Skeletal muscle tissue (tissue), 4 donors: ENCODE results near the gene RAB36. TPM values are rescaled to one million over a fixed set of nuclear protein-coding genes. Genes with fewer than 3 reads are reported as not detected.

Source experiments
- H3K27ac ChIP-seq: one replicate; pipeline ENCODE4 v1.7.0; 2013; ENCODE audit warnings: mild to moderate bottlenecking, low read depth, low read length, inconsistent platforms
- H3K27me3 ChIP-seq, 3 donors: one replicate each; pipeline ENCODE4 v1.7.0; 2013; ENCODE audit warnings: low read length in 3 of 3; ENCODE audit not compliant: control insufficient read depth in 3 of 3, insufficient read depth in 3 of 3
- H3K36me3 ChIP-seq, 3 donors: one replicate each; pipeline ENCODE4 v1.7.0; 2013; ENCODE audit warnings: low read length in 3 of 3; ENCODE audit not compliant: control insufficient read depth in 3 of 3, insufficient read depth in 3 of 3
- H3K4me1 ChIP-seq, 3 donors: one replicate each; pipeline ENCODE4 v1.7.0; 2013; ENCODE audit warnings: low read length in 3 of 3, mild to moderate bottlenecking in 3 of 3; ENCODE audit not compliant: control insufficient read depth in 3 of 3, insufficient read depth in 3 of 3
- H3K4me3 ChIP-seq, 3 donors: one replicate each; pipeline ENCODE4 v1.7.0; 2013; ENCODE audit warnings: low read length in 3 of 3
- H3K9ac ChIP-seq, 3 donors: one replicate each; pipeline ENCODE4 v1.7.0; 2013; ENCODE audit warnings: low read length in 3 of 3, mild to moderate bottlenecking in 3 of 3, moderate library complexity in 2 of 3, low read depth in 1 of 3
- H3K9me3 ChIP-seq, 3 donors: one replicate each; pipeline ENCODE4 v1.7.0; 2013; ENCODE audit warnings: low read length in 3 of 3; ENCODE audit not compliant: control insufficient read depth in 3 of 3
- total RNA-seq: library from RNA; depleted of rRNA; stranded (reverse); fragments of >200 nt; gene quantifications from one replicate; pipeline ENCODE4 v1.2.3, GENCODE V29; 2014
- donor health status: Osteomylitis.

The RAB36 gene
- total RNA-seq, 1 donor from 2014 or later: 0.52 TPM

- Histone ChIP-seq H3K27ac (no peak overlapping the region), H3K9me3 (no peaks in the 10 kb centered on the region), H3K9ac (no peak overlapping the region), H3K4me3 (no peak overlapping the region), H3K36me3 (no peaks in the 10 kb centered on the region), H3K4me1 (peaks cover 0 to 21% (median 11%) of the 10 kb centered on the region in 3 donors), H3K27me3 (peaks cover 0 to 12% (median 8%) of the 10 kb centered on the region in 3 donors)
Observed at GRCh38 chr22:23114721-23115020, 30.6 kb upstream of the RAB36 start.

DNA sequence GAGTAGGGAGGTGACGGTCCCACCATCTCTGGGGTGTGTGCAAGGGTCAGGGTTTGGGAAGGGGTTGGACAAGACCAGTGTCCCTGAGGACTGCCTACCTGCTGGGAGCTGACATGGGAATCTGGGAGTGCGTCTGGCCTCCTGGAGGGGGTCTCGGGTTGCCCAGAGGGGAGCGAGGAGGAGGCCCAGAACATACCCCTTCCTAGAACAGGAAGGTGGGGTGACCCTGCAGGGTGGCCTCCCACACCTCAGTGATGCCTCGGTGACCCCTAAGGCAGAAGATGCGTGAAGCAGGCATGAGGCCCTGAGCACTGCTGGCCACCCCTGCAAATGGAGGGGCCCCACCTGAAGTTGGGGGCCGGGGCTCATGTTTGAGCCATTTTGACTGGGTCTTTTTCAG, 29.9 kb upstream of the RAB36 start:
- no peaks in the 10 kb centered on the region for H3K36me3 ChIP-seq
- H3K9ac ChIP-seq: no peak overlapping the region
- H3K4me1 ChIP-seq: peaks cover 0 to 19% (median 11%) of the 10 kb centered on the region in 3 donors
- H3K27me3 ChIP-seq: peaks cover 0 to 14% (median 12%) of the 10 kb centered on the region in 3 donors
- no peaks in the 10 kb centered on the region for H3K9me3 ChIP-seq
- H3K4me3 ChIP-seq: no peak overlapping the region
- H3K27ac ChIP-seq: no peak overlapping the region

GRCh38 chr22:23115825-23116494, 29.3 kb upstream of the RAB36 start:
- Histone ChIP-seq H3K9ac (no peak overlapping the region), H3K4me1 (peaks cover 0 to 15% (median 11%) of the 10 kb centered on the region in 3 donors), H3K36me3 (no peaks in the 10 kb centered on the region), H3K27ac (no peak overlapping the region), H3K9me3 (no peaks in the 10 kb centered on the region), H3K4me3 (no peak overlapping the region), H3K27me3 (peaks cover 0 to 18% (median 12%) of the 10 kb centered on the region in 3 donors)

- Histone ChIP-seq H3K9me3 (no peaks in the 10 kb centered on the region), H3K9ac (no peak overlapping the region), H3K36me3 (no peaks in the 10 kb centered on the region), H3K4me1 (peaks cover 0 to 15% (median 11%) of the 10 kb centered on the region in 3 donors), H3K27ac (no peak overlapping the region), H3K4me3 (no peak overlapping the region), H3K27me3 (peaks cover 0 to 18% (median 16%) of the 10 kb centered on the region in 3 donors)
Observed at GRCh38 chr22:23116506-23117263, 28.6 kb upstream of the RAB36 start.

- no peak overlapping the region for H3K9ac ChIP-seq
- no peak overlapping the region for H3K27ac ChIP-seq
- no peaks in the 10 kb centered on the region for H3K36me3 ChIP-seq
- H3K9me3 ChIP-seq: no peaks in the 10 kb centered on the region
- no peak overlapping the region for H3K4me3 ChIP-seq
- peaks cover 0 to 18% (median 16%) of the 10 kb centered on the region in 3 donors for H3K27me3 ChIP-seq
- peaks cover 0 to 15% (median 11%) of the 10 kb centered on the region in 3 donors for H3K4me1 ChIP-seq
Observed at GRCh38 chr22:23117275-23117674, 28.0 kb upstream of the RAB36 start.

DNA sequence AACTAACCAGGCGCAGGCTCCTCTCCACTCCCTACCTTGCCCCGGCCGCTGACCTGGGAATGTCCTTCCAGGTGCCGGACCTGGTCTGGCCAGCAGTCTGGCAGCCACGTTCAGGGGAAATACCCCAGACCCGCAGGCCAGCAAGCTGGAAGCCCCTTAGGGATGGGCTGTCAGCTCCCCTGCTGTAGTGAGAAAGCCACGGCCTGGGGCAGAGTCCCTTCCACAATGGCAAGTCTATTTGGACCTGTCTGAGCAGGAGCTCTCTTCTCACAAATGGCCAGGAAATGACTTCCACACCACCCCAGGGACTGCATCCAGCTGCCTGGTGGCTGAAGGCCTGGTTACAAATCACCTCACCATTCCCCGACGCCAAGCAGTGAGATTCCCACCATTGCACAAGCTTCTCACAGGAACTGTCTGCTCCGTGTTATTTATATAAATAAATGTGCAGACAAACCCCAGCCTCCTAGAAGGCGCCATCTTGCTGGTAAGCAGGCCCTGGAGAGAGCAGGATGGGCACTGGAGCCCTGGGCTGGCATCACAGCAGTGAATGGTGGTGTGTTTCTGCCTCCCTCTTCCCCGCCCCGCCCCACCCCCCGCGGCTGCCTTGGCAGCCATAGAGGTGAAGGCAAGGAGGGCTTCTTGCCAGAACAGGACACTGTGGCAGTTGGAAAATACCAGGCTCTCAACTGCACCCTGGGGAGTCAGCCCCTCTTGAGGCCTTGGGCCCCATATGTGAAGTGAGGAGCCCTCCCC, 27.2 kb upstream of the RAB36 start:
- peaks cover 0 to 10% (median 3%) of the 10 kb centered on the region in 3 donors for H3K4me1 ChIP-seq
- H3K9ac ChIP-seq: no peak overlapping the region
- H3K36me3 ChIP-seq: no peaks in the 10 kb centered on the region
- H3K4me3 ChIP-seq: no peak overlapping the region
- H3K27me3 ChIP-seq: peaks cover 0 to 18% (median 14%) of the 10 kb centered on the region in 3 donors
- H3K27ac ChIP-seq: no peak overlapping the region
- no peaks in the 10 kb centered on the region for H3K9me3 ChIP-seq

GRCh38 chr22:23118647-23119493, 26.4 kb upstream of the RAB36 start:
- Histone ChIP-seq H3K9ac (no peak overlapping the region), H3K36me3 (no peaks in the 10 kb centered on the region), H3K4me1 (peaks cover 0 to 4% (median 0%) of the 10 kb centered on the region in 3 donors), H3K9me3 (no peaks in the 10 kb centered on the region), H3K4me3 (no peak overlapping the region), H3K27ac (no peak overlapping the region), H3K27me3 (peaks cover 0 to 18% (median 14%) of the 10 kb centered on the region in 3 donors)

- no peak overlapping the region for H3K9ac ChIP-seq
- H3K27ac ChIP-seq: no peak overlapping the region
- H3K4me1 ChIP-seq: peaks cover 0 to 4% (median 0%) of the 10 kb centered on the region in 3 donors
Observed at GRCh38 chr22:23119494-23120414, 25.5 kb upstream of the RAB36 start.

More at GRCh38 chr22:23119494-23120414, 25.5 kb upstream of the RAB36 start:
- H3K9me3 ChIP-seq: no peaks in the 10 kb centered on the region
- H3K36me3 ChIP-seq: no peaks in the 10 kb centered on the region
- H3K4me3 ChIP-seq: no peak overlapping the region
- peaks cover 0 to 14% (median 8%) of the 10 kb centered on the region in 3 donors for H3K27me3 ChIP-seq
